HEK293 (cell line): ENCODE measurements around the gene MX1.

Source experiments
- BCL11A ChIP-seq: fragments of 450-650 bp; formaldehyde crosslinking; IDR thresholded peaks from 2 replicates; pipeline ENCODE4 v1.5.1; 2016; ENCODE audit warnings: low read depth, missing biosample characterization, missing genetic modification characterization
- IKZF3 ChIP-seq: fragments of 450-650 bp; IDR thresholded peaks from 2 replicates; pipeline ENCODE4 v1.5.0; 2018; ENCODE audit warnings: missing biosample characterization, mild to moderate bottlenecking, missing genetic modification characterization, moderate library complexity
- SCRT2 ChIP-seq: fragments of 450-650 bp; formaldehyde crosslinking; IDR thresholded peaks from 2 replicates; pipeline ENCODE4 v1.5.1; 2016; ENCODE audit warnings: missing biosample characterization, missing genetic modification characterization
- SETDB1 ChIP-seq: IDR thresholded peaks from one replicate; pipeline ENCODE4 v1.6.1; 2017; ENCODE audit warnings: mild to moderate bottlenecking, low read length, moderate library complexity, mixed read lengths; ENCODE audit not compliant: insufficient read length
- TRIM28 ChIP-seq: IDR thresholded peaks from 2 replicates; pipeline ENCODE4 v1.6.1; 2011; ENCODE audit warnings: low read length, control low read depth, borderline replicate concordance
- YY1 ChIP-seq: fragments of 450-650 bp; formaldehyde crosslinking; IDR thresholded peaks from 2 replicates; pipeline ENCODE4 v1.5.1; 2018; ENCODE audit warnings: missing biosample characterization, missing genetic modification characterization
- YY2 ChIP-seq: fragments of 450-650 bp; formaldehyde crosslinking; IDR thresholded peaks from 2 replicates; pipeline ENCODE4 v1.5.1; 2016; ENCODE audit warnings: missing biosample characterization, missing genetic modification characterization
- ZNF121 ChIP-seq: fragments of 450-650 bp; formaldehyde crosslinking; IDR thresholded peaks from 2 replicates; pipeline ENCODE4 v1.5.1; 2016; ENCODE audit warnings: missing biosample characterization, missing genetic modification characterization
- ZNF132 ChIP-seq: fragments of 450-650 bp; formaldehyde crosslinking; IDR thresholded peaks from 2 replicates; pipeline ENCODE4 v1.5.1; 2017; ENCODE audit warnings: missing biosample characterization, missing genetic modification characterization, borderline replicate concordance
- ZNF184 ChIP-seq: fragments of 450-650 bp; IDR thresholded peaks from 2 replicates; pipeline ENCODE4 v1.5.1; 2018; ENCODE audit warnings: missing biosample characterization, mild to moderate bottlenecking, missing genetic modification characterization
- ZNF211 ChIP-seq: fragments of 450-650 bp; formaldehyde crosslinking; IDR thresholded peaks from 2 replicates; pipeline ENCODE4 v1.5.1; 2016; ENCODE audit warnings: low read depth, missing biosample characterization, missing genetic modification characterization
- ZNF221 ChIP-seq: fragments of 450-650 bp; formaldehyde crosslinking; IDR thresholded peaks from 2 replicates; pipeline ENCODE4 v1.5.1; 2017; ENCODE audit warnings: missing biosample characterization, missing genetic modification characterization, borderline replicate concordance
- ZNF391 ChIP-seq: fragments of 450-650 bp; formaldehyde crosslinking; IDR thresholded peaks from 2 replicates; pipeline ENCODE4 v1.5.1; 2016; ENCODE audit warnings: low read depth, missing biosample characterization, missing genetic modification characterization, borderline replicate concordance
- ZNF510 ChIP-seq: fragments of 450-650 bp; formaldehyde crosslinking; IDR thresholded peaks from 2 replicates; pipeline ENCODE4 v1.5.1; 2018; ENCODE audit warnings: mild to moderate bottlenecking, missing genetic modification characterization, missing biosample characterization; ENCODE audit not compliant: insufficient replicate concordance
- ZNF529 ChIP-seq: fragments of 450-650 bp; formaldehyde crosslinking; IDR thresholded peaks from 2 replicates; pipeline ENCODE4 v1.5.1; 2017; ENCODE audit warnings: missing genetic modification characterization, missing biosample characterization; ENCODE audit not compliant: insufficient replicate concordance
- ZNF555 ChIP-seq: fragments of 450-650 bp; formaldehyde crosslinking; conservative IDR thresholded peaks from 2 replicates; pipeline ENCODE4 v1.5.1; 2017; ENCODE audit warnings: missing biosample characterization, mild to moderate bottlenecking, missing genetic modification characterization, inconsistent platforms
- ZNF791 ChIP-seq: fragments of 450-650 bp; formaldehyde crosslinking; IDR thresholded peaks from 2 replicates; pipeline ENCODE4 v1.5.1; 2016; ENCODE audit warnings: missing biosample characterization, missing genetic modification characterization
- ZNF792 ChIP-seq: fragments of 450-650 bp; formaldehyde crosslinking; IDR thresholded peaks from 2 replicates; pipeline ENCODE4 v1.5.1; 2016; ENCODE audit warnings: missing biosample characterization, missing genetic modification characterization
- TF ChIP-seq, protein P1 (sequence below): fragments of 450-650 bp; formaldehyde crosslinking; optimal IDR thresholded peaks from 2 replicates; pipeline ENCODE3; 2016; ENCODE audit warnings: missing biosample characterization, mild to moderate bottlenecking, missing genetic modification characterization
- TF ChIP-seq, protein P2 (sequence below): sonication (generic); formaldehyde crosslinking; IDR thresholded peaks from 2 replicates; pipeline ENCODE4 v1.8.1; 2022; ENCODE audit warnings: mild to moderate bottlenecking, moderate library complexity, missing genetic modification reagents
- TF ChIP-seq, protein P3 (sequence below): fragments of 450-650 bp; formaldehyde crosslinking; IDR thresholded peaks from 2 replicates; pipeline ENCODE4 v1.5.1; 2016; ENCODE audit warnings: missing biosample characterization, missing genetic modification characterization, low read depth
- TF ChIP-seq, protein P4 (sequence below): fragments of 450-650 bp; formaldehyde crosslinking; IDR thresholded peaks from 2 replicates; pipeline ENCODE4 v1.5.1; 2017; ENCODE audit warnings: missing biosample characterization, missing genetic modification characterization
- TF ChIP-seq, protein P5 (sequence below): fragments of 450-650 bp; formaldehyde crosslinking; IDR thresholded peaks from 2 replicates; pipeline ENCODE4 v1.5.1; 2016; ENCODE audit warnings: missing biosample characterization, missing genetic modification characterization
- TF ChIP-seq, protein P6 (sequence below): fragments of 450-650 bp; formaldehyde crosslinking; IDR thresholded peaks from 2 replicates; pipeline ENCODE4 v1.5.1; 2016; ENCODE audit warnings: missing biosample characterization, missing genetic modification characterization
- TF ChIP-seq, protein P7 (sequence below): fragments of 450-650 bp; formaldehyde crosslinking; IDR thresholded peaks from 2 replicates; pipeline ENCODE4 v1.5.1; 2016; ENCODE audit warnings: missing biosample characterization, missing genetic modification characterization

Gene MX1

DNA sequence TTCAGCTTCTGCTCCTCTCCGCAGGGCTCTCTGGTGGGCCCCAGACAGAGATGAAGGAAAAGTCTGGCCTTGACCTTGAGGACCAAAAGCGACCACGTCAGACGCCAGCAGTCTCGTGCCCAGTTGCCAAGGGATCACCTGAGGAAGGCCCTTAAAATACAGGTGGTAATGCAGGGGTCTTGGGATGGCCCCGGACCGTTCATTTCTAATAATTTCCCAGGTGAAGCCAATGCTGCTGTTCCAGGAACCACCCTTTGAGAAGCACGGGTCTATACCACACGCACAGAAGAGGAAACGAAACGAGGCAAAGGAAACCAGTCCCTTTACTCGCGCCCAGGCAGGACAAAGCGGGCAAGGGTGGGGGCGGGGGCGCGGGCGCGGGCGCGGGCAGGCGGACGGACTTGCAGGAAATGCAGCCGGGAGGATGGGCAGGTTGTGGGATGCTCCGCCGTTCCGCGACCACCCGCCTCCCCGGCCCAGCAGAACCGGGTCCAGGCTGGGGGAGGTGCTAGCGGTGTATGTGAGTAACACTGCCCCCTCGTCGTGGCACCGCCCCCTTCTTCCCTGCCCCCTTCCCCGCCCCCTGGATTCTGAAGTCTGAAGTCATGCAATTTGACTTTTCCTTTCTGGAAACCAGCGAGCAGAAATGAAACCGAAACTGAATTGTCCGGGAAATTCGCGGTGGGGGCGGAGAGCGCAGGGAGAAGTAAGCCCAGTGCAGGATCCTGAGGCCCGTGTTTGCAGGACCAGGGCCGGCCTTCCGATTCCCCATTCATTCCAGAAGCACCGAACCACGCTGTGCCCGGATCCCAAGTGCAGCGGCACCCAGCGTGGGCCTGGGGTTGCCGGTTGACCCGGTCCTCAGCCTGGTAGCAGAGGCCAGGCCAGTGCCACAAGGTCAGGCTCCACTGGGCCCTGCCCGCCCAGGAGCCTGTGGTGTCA, 5.8 kb upstream of the MX1 start (continued):
- TF ChIP-seq, protein P1, sequence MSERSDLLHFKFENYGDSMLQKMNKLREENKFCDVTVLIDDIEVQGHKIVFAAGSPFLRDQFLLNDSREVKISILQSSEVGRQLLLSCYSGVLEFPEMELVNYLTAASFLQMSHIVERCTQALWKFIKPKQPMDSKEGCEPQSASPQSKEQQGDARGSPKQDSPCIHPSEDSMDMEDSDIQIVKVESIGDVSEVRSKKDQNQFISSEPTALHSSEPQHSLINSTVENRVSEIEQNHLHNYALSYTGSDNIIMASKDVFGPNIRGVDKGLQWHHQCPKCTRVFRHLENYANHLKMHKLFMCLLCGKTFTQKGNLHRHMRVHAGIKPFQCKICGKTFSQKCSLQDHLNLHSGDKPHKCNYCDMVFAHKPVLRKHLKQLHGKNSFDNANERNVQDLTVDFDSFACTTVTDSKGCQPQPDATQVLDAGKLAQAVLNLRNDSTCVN (tag by site-specific recombination) = peak; percentile 56
- TF ChIP-seq TRIM28 = no peak
- no peak for TF ChIP-seq YY1 (tag by site-specific recombination)
- no peak for TF ChIP-seq ZNF555 (tag by site-specific recombination)
- TF ChIP-seq, protein P2, sequence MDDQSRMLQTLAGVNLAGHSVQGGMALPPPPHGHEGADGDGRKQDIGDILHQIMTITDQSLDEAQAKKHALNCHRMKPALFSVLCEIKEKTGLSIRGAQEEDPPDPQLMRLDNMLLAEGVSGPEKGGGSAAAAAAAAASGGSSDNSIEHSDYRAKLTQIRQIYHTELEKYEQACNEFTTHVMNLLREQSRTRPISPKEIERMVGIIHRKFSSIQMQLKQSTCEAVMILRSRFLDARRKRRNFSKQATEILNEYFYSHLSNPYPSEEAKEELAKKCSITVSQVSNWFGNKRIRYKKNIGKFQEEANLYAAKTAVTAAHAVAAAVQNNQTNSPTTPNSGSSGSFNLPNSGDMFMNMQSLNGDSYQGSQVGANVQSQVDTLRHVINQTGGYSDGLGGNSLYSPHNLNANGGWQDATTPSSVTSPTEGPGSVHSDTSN (CRISPR knock-in tag) = no peak
- TF ChIP-seq ZNF510 (tag by site-specific recombination) = no peak
- TF ChIP-seq ZNF391 (tag by site-specific recombination) = no peak
- no peak for TF ChIP-seq BCL11A (tag by site-specific recombination)
- TF ChIP-seq, protein P3, sequence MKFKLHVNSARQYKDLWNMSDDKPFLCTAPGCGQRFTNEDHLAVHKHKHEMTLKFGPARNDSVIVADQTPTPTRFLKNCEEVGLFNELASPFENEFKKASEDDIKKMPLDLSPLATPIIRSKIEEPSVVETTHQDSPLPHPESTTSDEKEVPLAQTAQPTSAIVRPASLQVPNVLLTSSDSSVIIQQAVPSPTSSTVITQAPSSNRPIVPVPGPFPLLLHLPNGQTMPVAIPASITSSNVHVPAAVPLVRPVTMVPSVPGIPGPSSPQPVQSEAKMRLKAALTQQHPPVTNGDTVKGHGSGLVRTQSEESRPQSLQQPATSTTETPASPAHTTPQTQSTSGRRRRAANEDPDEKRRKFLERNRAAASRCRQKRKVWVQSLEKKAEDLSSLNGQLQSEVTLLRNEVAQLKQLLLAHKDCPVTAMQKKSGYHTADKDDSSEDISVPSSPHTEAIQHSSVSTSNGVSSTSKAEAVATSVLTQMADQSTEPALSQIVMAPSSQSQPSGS (tag by site-specific recombination) = no peak
- TF ChIP-seq ZNF132 = no peak
- TF ChIP-seq ZNF184 (tag by site-specific recombination) = no peak
- TF ChIP-seq, protein P4, sequence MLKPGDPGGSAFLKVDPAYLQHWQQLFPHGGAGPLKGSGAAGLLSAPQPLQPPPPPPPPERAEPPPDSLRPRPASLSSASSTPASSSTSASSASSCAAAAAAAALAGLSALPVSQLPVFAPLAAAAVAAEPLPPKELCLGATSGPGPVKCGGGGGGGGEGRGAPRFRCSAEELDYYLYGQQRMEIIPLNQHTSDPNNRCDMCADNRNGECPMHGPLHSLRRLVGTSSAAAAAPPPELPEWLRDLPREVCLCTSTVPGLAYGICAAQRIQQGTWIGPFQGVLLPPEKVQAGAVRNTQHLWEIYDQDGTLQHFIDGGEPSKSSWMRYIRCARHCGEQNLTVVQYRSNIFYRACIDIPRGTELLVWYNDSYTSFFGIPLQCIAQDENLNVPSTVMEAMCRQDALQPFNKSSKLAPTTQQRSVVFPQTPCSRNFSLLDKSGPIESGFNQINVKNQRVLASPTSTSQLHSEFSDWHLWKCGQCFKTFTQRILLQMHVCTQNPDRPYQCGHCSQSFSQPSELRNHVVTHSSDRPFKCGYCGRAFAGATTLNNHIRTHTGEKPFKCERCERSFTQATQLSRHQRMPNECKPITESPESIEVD (tag by site-specific recombination) = no peak
- TF ChIP-seq SETDB1 = no peak
- TF ChIP-seq, protein P5, sequence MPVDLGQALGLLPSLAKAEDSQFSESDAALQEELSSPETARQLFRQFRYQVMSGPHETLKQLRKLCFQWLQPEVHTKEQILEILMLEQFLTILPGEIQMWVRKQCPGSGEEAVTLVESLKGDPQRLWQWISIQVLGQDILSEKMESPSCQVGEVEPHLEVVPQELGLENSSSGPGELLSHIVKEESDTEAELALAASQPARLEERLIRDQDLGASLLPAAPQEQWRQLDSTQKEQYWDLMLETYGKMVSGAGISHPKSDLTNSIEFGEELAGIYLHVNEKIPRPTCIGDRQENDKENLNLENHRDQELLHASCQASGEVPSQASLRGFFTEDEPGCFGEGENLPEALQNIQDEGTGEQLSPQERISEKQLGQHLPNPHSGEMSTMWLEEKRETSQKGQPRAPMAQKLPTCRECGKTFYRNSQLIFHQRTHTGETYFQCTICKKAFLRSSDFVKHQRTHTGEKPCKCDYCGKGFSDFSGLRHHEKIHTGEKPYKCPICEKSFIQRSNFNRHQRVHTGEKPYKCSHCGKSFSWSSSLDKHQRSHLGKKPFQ (tag by site-specific recombination) = no peak
- no peak for TF ChIP-seq ZNF791
- TF ChIP-seq, protein P6, sequence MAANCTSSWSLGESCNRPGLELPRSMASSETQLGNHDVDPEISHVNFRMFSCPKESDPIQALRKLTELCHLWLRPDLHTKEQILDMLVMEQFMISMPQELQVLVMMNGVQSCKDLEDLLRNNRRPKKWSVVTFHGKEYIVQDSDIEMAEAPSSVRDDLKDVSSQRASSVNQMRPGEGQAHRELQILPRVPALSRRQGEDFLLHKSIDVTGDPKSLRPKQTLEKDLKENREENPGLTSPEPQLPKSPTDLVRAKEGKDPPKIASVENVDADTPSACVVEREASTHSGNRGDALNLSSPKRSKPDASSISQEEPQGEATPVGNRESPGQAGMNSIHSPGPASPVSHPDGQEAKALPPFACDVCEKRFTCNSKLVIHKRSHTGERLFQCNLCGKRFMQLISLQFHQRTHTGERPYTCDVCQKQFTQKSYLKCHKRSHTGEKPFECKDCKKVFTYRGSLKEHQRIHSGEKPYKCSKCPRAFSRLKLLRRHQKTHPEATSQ (tag by site-specific recombination) = no peak
- TF ChIP-seq ZNF121 (tag by site-specific recombination) = no peak
- TF ChIP-seq YY2 (tag by site-specific recombination) = no peak
- TF ChIP-seq, protein P7, sequence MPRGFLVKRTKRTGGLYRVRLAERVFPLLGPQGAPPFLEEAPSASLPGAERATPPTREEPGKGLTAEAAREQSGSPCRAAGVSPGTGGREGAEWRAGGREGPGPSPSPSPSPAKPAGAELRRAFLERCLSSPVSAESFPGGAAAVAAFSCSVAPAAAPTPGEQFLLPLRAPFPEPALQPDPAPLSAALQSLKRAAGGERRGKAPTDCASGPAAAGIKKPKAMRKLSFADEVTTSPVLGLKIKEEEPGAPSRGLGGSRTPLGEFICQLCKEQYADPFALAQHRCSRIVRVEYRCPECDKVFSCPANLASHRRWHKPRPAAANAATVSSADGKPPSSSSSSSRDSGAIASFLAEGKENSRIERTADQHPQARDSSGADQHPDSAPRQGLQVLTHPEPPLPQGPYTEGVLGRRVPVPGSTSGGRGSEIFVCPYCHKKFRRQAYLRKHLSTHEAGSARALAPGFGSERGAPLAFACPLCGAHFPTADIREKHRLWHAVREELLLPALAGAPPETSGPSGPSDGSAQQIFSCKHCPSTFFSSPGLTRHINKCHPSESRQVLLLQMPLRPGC (tag by site-specific recombination) = no peak
- TF ChIP-seq SCRT2 = no peak
- no peak for TF ChIP-seq ZNF211 (tag by site-specific recombination)
- TF ChIP-seq IKZF3 (tag by site-specific recombination) = peak; percentile 73
- no peak for TF ChIP-seq ZNF221
- TF ChIP-seq ZNF792 (tag by site-specific recombination) = no peak
- TF ChIP-seq ZNF529 (tag by site-specific recombination) = no peak
